GM19240 (cell line): Measurements from ENCODE around the gene CINP.

ENCODE experiments used
- DNase-seq: peaks from one replicate; pipeline ENCODE4 v3.0.0; 2011; ENCODE audit warnings: low spot score; ENCODE audit not compliant: insufficient read length

Gene CINP

DNA sequence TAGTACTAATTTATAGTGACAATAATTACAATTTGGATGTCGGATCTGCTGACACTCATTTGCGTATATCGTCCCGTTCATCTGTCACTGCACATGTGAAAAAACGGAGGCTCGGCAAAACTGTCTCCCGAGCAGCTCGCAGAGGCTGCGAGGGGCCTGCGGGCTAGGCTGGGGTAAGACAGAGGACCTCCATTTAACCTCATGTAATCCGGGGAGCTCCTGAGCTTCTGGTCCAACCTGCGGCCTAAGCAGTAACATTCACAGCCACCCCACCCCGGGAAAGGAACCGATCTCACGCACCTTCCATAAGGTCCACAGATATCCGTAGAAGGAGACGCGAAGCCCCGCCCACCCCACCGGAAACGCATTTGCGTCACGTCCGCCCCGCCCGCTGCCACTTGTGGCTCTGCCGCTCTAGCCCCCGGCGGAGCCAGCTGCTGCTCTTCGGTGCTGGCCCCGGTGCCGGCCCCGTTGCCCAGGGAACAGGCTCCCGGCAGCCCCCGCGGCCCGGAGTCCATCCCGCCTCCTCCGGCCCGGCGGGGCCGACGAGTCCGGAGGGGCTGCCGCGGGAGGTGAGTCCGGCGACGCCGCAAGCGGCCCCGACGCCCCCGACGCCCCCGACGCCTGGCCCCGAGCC, at the start of gene CINP, which contains the start of gene TECPR2:
CINP (minus strand) TSS at position 346 of the 637 bp plus-strand sequence; CDS start at position 307, 39 bp downstream.
TECPR2 (plus strand) TSS at position 397 of the 637 bp plus-strand sequence. CDS start 13,781 bp downstream, outside the sequence.
- peak; percentile 78 for DNase-seq

DNA sequence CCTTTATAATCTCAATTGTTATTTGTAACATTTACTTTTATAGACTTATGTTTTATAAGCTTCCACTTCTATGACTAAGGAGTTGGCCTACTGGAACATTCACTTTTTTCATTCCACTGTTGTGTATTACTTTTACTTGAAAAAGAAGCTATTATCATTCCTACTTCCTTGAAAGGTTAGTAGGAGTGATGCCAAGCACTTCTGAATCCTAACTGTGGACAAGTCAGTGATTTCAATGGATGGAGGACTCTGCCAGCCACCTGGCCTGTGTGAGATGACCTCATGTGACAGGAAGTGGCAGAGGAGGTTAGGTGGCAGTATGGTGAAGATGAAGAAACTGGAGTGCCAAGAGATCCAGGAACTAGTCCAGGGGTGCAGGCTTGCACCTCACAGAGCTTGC, 46.0 kb upstream of the CINP start:
- DNase-seq, result no peak

DNA sequence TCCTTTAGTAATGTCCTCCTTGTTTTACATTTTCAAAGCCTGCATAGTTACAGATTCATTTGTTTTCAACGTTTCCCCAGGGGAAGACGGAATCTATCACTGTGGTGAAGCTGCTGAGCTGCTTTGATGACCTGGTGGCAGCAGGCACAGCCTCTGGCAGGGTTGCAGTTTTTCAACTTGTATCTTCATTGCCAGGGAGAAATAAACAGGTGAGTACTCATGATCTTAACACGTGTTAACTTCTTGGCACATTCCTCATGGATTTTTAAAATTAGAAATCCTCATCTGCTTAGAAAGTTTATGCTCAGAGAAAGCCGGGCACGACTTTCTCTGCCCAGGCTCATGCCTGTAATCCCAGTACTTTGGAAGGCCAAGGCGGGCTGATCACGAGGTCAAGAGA, 44.6 kb upstream of the CINP start:
- no peak for DNase-seq

DNA sequence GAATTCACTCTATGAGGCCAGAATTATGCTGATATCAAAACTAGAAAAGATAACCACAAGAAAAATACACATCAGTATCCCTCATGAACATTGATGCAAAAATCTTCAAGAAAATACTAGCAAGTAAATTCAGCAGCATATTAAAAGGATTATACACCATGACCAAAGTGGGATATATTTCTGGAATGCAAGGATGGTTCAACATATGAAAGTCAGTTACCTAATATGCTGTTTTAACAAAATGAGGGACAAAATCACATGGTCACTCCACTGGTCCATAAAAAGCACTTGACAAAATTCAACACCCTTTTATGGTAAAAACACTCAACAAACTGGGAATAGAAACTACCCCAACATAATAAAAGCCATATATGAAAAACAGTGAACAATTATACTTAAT, 40.3 kb upstream of the CINP start:
- DNase-seq, result no peak

DNA sequence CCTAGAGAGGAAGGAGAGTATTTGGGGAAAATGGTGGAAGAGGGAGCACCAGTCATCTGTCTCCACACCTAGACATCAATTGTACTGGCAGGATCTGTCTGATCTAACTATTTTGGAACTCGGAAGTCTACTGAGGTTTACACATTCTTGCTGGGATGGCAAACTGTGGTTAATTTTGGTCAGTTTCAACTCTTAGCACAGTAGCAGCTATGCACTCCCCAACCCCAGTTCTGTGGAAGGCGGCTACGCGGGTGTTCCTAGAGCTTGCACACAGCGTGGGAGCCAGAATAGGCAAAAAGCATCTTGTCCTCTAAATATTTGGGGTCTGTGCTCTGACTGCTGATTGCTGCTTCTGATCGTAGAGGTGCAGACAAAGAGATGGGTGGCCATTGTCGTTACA, 33.8 kb upstream of the CINP start:
- no peak for DNase-seq

DNA sequence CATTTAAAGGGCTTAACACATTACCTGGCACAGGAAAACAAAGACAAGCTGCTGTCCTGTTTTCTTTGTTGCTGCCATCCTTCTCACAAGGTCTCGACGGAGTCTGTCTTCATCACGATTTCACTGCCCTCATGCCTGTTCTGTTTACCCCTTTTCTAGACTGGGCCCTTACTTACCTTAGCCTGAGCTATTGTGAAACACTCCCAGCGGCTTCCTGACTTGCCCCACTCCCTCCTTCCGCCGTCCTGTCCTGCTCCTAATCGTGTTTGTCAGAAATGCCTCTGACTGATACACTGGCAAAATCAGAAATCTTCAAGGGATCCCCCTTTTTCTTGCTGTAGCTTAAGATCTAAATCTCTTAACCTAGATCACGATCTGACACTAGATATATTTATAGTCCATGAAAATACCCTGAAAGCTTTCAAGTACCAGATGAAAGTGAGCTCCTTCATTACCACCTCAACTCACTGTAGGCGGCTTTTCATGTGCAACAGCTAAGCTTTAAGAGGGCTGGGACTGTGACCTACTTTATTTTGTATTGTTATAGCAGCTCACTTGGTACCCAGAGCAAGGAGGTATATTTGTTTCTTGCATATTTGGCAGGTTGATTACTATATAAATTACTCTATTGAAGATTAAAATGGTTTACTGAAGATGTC, 32.2 kb upstream of the CINP start:
- DNase-seq, result no peak

DNA sequence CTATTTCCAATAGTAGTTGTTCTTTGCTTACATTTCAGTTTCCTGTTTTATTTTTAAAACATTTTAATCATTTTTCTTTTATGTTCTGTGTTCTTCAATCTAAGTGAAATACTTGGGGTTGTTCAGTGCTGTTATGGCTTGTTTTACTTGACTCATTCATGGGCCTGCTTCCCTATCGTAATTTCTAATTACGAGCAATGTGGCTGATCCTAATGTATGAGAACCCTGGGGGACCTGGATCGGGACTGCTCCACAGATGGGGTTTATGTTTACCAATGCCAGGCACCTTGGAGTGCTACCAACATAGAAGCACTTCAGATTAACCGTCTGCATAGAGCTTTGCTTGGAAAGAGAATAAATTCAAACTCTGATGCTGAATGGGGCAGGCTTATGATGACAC, 29.8 kb upstream of the CINP start:
- no peak for DNase-seq

DNA sequence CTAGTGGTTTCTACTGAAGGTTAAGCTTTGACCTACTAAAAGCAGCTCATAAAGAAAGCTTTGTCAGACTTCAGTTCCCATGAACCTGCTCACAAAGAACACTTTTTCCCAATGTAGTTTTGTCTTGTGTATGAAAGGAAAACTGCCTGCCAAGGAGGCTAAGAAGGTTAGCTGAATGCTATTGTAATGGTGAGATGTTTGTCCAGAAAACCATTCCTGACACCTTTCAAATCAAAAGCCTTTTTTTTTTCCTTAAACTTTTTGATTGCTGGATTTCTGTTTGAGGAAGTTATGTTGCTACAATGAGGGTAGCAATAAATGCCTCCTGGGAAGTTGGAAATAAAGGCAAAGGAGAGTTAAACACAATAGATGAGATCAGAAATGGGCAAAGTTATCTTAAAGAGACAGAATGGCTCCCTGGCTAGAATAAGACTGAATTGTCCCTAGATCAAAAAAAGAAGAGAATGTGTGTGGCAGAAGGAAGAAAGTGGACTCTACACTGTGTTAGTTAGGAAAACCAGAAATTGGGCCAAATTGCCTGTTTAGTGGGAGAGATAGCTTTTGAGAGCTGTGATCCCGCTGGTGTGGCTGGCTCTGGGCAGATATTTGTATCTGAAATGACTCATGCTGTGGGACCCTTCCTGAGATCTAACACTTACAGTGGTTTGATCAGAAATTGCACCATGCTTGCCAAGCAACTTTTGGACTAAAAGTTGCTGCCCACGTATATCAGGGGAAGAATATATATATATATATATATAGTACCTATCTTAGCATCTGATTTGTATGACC, 27.6 kb upstream of the CINP start:
- DNase-seq, result no peak

DNA sequence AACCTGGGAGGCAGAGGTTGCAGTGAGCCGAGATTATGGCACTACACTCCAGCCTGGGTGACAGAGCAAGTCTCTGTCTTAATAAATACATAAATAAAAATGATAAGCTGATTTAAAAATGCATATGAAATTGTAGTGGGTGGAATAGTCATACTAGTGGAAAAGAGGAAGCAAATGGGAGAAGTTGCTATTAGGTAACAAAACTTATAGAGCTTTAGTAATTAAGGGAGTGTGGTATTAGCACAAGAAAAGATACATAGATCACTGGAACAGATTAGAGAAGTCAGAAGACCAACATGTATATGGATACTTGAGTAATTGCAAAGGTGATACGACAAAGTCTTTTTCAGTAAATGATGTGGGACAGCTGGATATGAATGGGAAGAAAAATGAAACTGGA, 26.6 kb upstream of the CINP start:
- no peak for DNase-seq

DNA sequence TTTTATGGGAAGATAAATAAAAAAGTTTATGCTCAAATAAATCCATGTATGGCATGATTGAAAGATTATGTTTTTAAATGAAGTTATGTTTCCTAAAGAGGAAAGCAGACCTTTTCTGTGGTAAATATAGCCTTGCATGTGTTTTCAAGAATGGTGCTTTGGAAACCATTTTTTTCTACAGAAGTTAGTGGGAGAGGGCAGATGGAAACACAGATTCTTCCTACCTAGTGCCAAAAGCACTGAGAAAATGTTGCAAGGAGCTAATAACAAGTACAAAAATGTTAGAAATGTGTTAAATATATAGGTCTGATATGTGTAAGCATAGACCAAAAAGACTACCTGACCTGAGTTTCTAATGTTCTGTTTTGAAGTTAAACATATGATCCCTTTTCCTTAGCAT, 24.4 kb upstream of the CINP start:
- no peak for DNase-seq

DNA sequence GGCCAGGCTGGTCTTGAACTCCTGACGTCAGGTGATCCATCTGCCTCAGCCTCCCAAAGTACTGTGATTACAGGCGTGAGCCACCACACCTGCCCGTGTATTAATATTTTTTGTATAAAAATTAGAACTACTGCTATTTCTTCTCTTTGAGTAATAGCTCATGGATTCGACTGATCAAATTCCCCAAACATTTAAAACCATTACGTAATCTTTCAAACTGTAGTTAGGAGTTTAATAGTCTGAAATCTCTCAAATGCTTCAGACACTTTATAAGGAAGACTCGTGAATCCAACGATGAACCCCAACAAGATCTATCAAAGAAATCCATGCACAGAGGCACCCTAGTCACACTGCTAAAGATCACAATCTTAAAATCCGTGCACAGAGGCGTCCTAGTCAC, 16.1 kb upstream of the CINP start:
- no peak for DNase-seq

DNA sequence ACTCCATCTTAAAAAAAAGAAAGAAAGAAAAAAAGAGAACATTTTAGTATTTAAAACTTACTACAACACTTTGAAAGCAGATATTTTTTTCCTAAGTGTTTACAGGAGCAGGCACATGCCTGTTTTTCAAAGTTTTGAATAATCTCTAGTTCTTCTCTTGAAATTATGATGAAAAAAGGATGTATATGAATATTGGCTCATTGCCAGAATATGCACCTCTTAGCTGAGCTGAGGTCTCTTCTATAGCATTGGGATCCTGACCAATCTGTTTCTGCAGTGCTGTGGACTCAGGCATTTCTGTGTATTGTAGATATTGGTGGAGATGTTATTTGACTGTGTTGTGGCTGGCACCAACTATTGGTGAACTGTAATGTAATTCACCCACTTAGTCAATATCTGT, 15.0 kb upstream of the CINP start:
- DNase-seq, result no peak

DNA sequence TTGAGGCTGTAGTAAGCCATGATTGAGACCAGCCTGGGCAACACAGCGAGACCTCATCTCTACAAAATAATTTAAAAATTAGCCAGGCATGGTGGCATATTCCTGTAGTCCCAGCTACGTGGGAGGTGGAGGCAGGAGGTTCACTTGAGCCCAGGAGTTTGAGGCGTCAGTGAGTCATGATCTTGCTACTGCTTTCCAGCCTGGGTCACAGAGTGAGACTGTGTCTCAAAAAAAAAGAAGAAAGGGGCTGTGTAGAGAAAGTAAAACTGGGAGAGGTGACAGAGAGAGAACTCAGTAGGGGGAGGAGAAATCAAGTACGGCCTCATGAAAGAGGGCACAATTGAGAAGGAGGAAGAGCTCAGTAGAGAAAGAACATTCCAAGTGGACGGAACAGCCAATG, 12.4 kb upstream of the CINP start:
- DNase-seq, result peak; percentile 21

DNA sequence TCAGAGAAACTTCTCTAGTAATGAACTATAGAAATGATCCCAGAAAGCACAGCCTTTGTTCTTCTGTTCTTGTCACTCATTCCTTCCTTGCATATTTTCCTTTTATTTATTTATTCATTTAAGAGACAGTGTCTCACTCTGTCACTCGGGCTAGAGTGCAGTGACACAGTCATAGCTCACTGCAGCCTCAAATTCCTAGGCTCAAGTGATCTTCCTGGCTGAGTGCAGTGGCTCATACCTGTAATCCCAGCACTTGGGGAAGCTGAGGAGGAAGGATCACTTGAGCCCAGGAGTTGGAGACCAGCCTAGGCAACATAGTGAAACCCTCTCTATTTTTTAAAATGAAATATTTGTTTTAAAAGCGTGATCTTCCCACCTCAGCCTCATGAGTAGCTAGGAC, 11.6 kb upstream of the CINP start:
- no peak for DNase-seq

DNA sequence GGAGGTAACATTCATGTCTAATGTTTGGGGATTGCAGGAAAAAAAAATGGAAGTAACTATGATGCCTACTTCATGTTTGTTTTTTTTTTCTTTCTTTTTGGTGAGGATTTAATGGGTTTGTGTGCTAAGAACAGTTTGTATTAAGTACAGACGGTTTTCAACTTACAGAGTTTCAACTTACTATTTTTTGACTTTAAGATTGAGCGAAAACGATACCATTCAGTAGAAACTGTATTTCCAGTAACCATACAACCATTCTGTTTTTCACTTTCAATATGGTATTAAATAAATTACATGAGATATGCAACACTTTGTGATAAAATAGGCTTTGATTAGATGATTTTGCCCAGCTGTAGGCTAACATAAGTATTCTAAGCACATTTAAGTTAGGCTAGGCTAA, 10.4 kb upstream of the CINP start:
- no peak for DNase-seq

DNA sequence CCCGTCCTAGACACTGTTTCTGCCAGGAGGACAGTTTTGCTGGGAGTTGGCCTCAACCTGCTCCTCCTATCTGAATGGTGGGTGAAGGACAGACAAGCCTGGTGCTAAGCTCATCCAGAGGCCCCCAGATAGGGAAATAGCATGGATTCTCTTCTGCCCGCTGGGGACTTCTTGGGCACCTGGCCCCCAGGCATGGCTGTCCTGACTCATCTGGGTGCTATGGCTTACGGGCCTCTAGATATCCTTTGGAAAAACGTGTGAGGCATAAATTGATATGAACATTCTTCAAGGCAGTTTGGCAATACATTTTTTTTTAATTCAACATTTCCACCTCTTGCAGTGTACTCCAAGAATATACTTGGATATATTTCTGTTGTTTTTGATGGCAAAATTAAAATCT, 8.7 kb upstream of the CINP start:
- no peak for DNase-seq

DNA sequence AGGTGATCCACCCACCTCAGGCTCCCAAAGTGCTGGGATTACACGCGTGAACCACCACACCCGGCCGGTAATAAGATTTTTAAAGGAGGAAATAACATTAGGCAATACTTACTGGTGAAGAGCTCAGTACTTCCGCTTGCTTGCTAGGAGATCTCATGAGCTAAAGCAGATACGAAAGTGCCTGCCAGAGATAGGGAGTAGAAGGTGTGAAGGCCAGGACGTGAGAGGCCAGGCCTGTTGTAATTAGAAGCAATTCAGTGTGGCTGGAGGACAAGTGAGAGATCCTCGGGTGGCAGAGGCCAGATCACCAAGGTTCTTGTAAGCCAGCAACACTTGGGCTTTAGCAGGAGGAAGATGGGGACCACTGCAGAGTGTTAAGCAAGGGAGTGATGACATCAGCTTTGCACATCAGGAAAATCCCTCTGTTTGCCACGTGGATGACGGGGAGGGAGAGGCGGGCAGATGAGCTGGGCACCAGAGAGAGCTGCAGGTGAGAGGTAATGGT, 7.7 kb upstream of the CINP start:
- no peak for DNase-seq

DNA sequence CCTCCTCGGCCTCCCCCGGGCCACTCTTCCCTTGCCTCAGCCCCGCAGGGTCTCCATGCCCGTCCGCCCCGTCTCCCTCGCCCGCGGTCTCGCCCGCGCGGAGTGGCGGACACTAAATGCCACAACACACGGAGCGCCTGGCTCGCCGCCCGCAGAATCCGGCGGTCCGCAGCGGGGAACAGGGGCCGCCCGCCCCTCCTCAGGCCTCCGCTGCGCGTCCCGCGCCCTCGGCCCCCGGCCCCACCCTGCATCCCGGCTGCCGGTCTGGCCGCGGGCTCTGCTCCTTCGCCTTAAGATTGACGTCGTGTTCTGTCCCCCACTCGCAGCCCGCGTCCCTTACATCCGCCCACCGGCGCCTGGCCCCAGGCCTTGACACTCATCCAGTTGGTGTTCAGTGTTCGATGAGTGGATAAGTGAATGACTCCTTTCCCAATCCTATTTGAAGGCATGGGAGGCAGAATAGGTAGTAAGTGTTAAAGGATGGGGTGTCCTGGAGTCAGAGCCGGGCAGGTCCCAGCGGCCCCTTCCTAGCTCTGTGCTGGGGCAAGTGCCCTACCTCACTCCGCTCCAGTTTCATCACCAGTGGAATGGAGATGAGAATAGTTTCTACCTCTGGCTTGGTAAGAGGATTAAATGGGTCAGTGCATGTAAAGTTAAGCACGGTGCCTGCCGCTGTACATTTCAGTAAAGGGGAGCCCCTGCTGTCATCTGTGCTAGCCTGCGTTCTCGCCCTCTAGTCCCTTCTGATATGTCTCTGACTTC, 673 bp upstream of the CINP start:
- no peak for DNase-seq

DNA sequence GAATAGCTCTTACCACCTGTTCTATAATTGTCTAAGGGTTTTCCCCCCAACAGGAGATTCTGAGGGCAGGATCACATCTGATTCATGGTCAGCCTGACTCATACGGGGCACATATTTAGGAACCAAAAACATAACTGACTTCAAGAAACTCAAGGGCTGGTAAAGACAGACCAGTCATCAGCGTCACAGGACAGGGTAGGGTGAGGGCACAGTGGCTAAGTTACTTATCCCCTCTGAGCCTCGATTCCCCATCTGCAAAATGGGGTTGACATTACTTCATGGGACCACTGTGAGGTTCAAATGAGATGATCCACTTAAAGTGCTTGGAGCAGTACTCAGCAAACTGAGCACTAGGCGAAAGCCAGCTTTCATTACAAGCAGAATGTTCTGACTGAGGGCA, 606 bp downstream of the CINP start:
- peak; percentile 33 for DNase-seq

DNA sequence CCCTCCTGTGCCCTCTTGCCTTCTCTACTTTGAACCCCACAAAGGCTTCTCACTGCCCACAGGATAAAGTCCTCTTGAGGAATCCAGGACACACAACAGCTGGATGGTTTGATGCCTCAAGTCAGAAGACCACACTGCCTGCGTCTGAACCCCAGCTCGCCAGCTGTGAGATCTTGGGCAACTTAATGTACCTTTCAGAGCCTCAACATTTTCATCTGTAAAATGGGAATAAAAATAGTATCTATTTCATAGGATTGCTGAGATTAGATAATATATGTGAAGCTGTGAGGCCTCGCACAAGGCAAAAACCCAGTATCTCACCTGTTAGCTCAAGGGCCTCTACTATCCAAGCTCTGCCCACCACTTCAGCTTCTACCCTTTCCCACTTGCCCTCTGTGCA, 2.3 kb downstream of the CINP start:
- no peak for DNase-seq

DNA sequence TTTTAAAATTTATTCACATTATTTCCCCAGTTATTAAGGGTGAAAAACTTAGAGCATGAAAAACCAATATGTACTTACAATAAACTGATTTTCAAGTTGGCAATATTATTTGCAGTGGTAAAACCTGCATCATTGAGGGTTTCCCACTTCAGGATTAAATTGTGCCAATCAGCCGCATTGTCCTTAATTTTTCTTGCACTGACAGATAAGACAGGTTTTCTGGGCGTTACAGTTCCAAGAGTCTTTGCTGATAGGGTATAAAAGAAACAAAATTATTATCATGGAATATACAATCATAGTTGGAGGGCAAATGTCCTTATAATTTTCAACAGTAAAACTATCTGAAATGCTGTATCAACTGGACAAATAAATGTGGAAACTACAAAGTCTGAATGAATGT, 3.3 kb downstream of the CINP start:
- DNase-seq, result no peak

DNA sequence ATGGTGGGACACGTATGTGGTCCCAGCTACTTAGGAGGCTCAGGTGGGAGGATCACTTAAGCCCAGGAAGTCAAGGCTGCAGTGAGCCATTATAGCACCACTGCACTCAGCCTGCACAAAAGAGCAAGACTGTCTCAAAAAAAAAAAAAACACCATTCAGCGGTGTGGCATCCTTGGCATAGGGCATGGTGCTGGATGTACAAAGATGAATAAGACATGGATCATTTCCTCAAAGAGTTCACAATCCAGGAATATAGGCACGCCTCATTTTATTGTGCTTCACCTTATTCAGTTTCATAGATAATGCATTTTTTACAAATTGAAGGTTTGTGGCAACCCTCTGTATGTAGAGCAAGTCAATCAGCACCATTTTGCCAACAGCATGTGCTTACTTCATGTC, 6.4 kb downstream of the CINP start:
- DNase-seq, result no peak
